K562 (cell line): Measurements from ENCODE around the gene ZNF213. TPM values are rescaled to one million over a fixed set of nuclear protein-coding genes. Genes with fewer than 3 reads are reported as not detected.

Source experiments
- ASH1L ChIP-seq: fragments of 450-650 bp; IDR thresholded peaks from 2 replicates; pipeline ENCODE4 v1.6.1; 2018; ENCODE audit warnings: borderline replicate concordance, mild to moderate bottlenecking, low read depth; ENCODE audit not compliant: partially characterized antibody
- ATF7 ChIP-seq: fragments of 450-650 bp; IDR thresholded peaks from 2 replicates; pipeline ENCODE4 v1.7.1; 2014; ENCODE audit warnings: mild to moderate bottlenecking, moderate library complexity
- CTBP1 ChIP-seq: fragments of 450-650 bp; IDR thresholded peaks from 2 replicates; pipeline ENCODE4 v1.6.1; 2016; ENCODE audit warnings: borderline replicate concordance
- ESRRA ChIP-seq: fragments of 450-650 bp; IDR thresholded peaks from 2 replicates; pipeline ENCODE4 v1.6.1; 2014; ENCODE audit warnings: low read depth, mild to moderate bottlenecking, moderate library complexity, borderline replicate concordance
- GABPB1 ChIP-seq: sonication (generic); formaldehyde crosslinking; IDR thresholded peaks from 2 replicates; pipeline ENCODE4 v1.8.0; 2022; ENCODE audit warnings: mild to moderate bottlenecking, missing genetic modification reagents
- NFYB ChIP-seq: IDR thresholded peaks from 2 replicates; pipeline ENCODE4 v1.6.1; 2011; ENCODE audit warnings: mild to moderate bottlenecking, moderate library complexity; ENCODE audit not compliant: insufficient read length; ENCODE audit errors: extremely low read depth
- NRF1 ChIP-seq, 2 experiments: fragments of 450-650 bp; IDR thresholded peaks in 1 of 2; conservative IDR thresholded peaks in 1 of 2; 2 replicates each; pipeline ENCODE4 v1.6.1; 2014; ENCODE audit warnings: mild to moderate bottlenecking in 2 of 2
- POLR2A ChIP-seq: fragments of 450-650 bp; conservative IDR thresholded peaks from 2 replicates; pipeline ENCODE4 v1.6.1; 2016
- POU5F1 ChIP-seq: fragments of 150-350 bp; IDR thresholded peaks from 2 replicates; pipeline ENCODE4 v1.6.1; 2014; ENCODE audit warnings: borderline replicate concordance, low read length, low read depth, mild to moderate bottlenecking; ENCODE audit not compliant: partially characterized antibody
- RFX5 ChIP-seq: IDR thresholded peaks from 2 replicates; pipeline ENCODE4 v1.6.1; 2011; ENCODE audit warnings: low read depth, mild to moderate bottlenecking, improper control_type of control experiment, low read length
- THAP7 ChIP-seq: fragments of 250-450 bp; sonication (Bioruptor Pico); IDR thresholded peaks from 2 replicates; pipeline ENCODE4 v1.5.0; 2021
- TOE1 ChIP-seq, 2 experiments: fragments of 450-650 bp in 1 of 2; sonication (generic) in 1 of 2; formaldehyde crosslinking in 1 of 2; IDR thresholded peaks; 2 replicates each; pipeline versions ENCODE4 v1.7.1 to v1.8.0; 2016 to 2022; ENCODE audit warnings: borderline replicate concordance in 2 of 2, mild to moderate bottlenecking in 2 of 2, antibody characterized with exemption in 1 of 2, inconsistent platforms in 1 of 2, low read depth in 1 of 2, missing genetic modification reagents in 1 of 2, moderate library complexity in 1 of 2
- ZBTB11 ChIP-seq, 3 experiments: fragments of 200-800 bp in 1 of 3; fragments of 250-450 bp in 1 of 3; fragments of 450-650 bp in 1 of 3; sonication (Bioruptor Pico) in 1 of 3; sonication (Bioruptor generic) in 1 of 3; formaldehyde crosslinking in 1 of 3; IDR thresholded peaks; 2 replicates each; pipeline versions ENCODE4 v1.6.1 to v1.8.0; 2016 to 2022; ENCODE audit warnings: mild to moderate bottlenecking in 2 of 3, missing genetic modification characterization in 2 of 3, missing compliant biosample characterization in 1 of 3, moderate library complexity in 1 of 3
- ZBTB17 ChIP-seq: fragments of 450-650 bp; formaldehyde crosslinking; IDR thresholded peaks from 2 replicates; pipeline ENCODE4 v1.4.0; 2020; ENCODE audit warnings: mild to moderate bottlenecking
- ZNF143 ChIP-seq: sonication (generic); formaldehyde crosslinking; IDR thresholded peaks from 2 replicates; pipeline ENCODE4 v1.9.0; 2022; ENCODE audit warnings: mild to moderate bottlenecking, missing genetic modification reagents
- ZNF384 ChIP-seq: IDR thresholded peaks from 2 replicates; pipeline ENCODE4 v1.6.1; 2012; ENCODE audit warnings: low read depth, low read length, improper control_type of control experiment
- ZSCAN29 ChIP-seq: fragments of 450-650 bp; IDR thresholded peaks from 2 replicates; pipeline ENCODE4 v1.6.1; 2017
- ZZZ3 ChIP-seq: fragments of 450-650 bp; IDR thresholded peaks from 2 replicates; pipeline ENCODE4 v1.6.1; 2016; ENCODE audit warnings: antibody characterized with exemption, mild to moderate bottlenecking, moderate library complexity
- polyA plus RNA-seq, 8 experiments: library from polyadenylated mRNA; depleted of rRNA in 4 of 8; stranded (reverse) in 5 of 8; unstranded in 3 of 8; fragments of >200 nt; fragmentation: Nextera tagmentation in 2 of 8; fragmentation: Illumina TruSeq in 1 of 8; extraction: Ambion mirVana in 2 of 8; extraction: Trizol in 1 of 8; gene quantifications; 2 replicates each; pipeline versions ENCODE4 v1.2.1 to v1.2.3, GENCODE V29; 2011 to 2014; ENCODE audit warnings: inconsistent platforms in 1 of 8, missing spikeins in 1 of 8
- total RNA-seq, 7 experiments: library from RNA; depleted of rRNA in 6 of 7; stranded (reverse); fragments of >200 nt in 6 of 7; fragmentation: Illumina TruSeq in 2 of 7; extraction: Trizol in 2 of 7; gene quantifications; 2 replicates each; pipeline versions ENCODE4 v1.2.1 to v1.2.3, GENCODE V29; 2011 to 2021; ENCODE audit warnings: low replicate concordance in 1 of 7
- TF ChIP-seq, protein P1 (sequence below): sonication (generic); formaldehyde crosslinking; IDR thresholded peaks from 2 replicates; pipeline ENCODE4 v1.8.1; 2023; ENCODE audit warnings: mild to moderate bottlenecking, missing genetic modification reagents, moderate library complexity
- TF ChIP-seq, protein P2 (sequence below): fragments of 450-650 bp; IDR thresholded peaks from 2 replicates; pipeline ENCODE4 v1.6.1; 2014; ENCODE audit warnings: low read depth, mild to moderate bottlenecking, moderate library complexity, borderline replicate concordance

ZNF213 gene
- total and polyA plus RNA-seq, 9 of the 15 experiments (the other 6 are each of a cell fraction or from before 2014, with no cell fraction given): 0.49 to 10.0 (median 1.8) TPM

GRCh38 chr16:3134338-3135125 is at the start of gene ZNF213 (continued):
- TF ChIP-seq ZZZ3 (peak; percentile 63; the same call in 1 of the 2 replicates), ATF7 (peak; percentile 71; the same call in 1 of the 2 replicates), ZBTB17 (CRISPR knock-in tag) (0 out of 2 replicates have a peak, but pooled peaks have one; percentile 40), ZSCAN29 (no peak), THAP7 (CRISPR knock-in tag) (no peak), CTBP1 (0 out of 2 replicates have a peak, but pooled peaks have one; percentile 14), TOE1 (IDR thresholded peaks at IDR 0.05; ENCODE audit: borderline replicate concordance) (no peak), TOE1 (CRISPR knock-in tag; IDR thresholded peaks at IDR 0.05; ENCODE audit: borderline replicate concordance, low read depth) (0 out of 2 replicates have a peak, but pooled peaks have one; percentile 50), ASH1L (peak; percentile 70), ZBTB11 (CRISPR knock-in tag; IDR thresholded peaks at IDR 0.05) (peak in 1 of 3 experiments; percentile 55; a peak in 1 of 6 replicates), ZNF384 (peak; percentile 57; the same call in 1 of the 2 replicates), ZNF143 (CRISPR knock-in tag) (peak; percentile 80), POLR2A (peak; percentile 90), NFYB (peak; percentile 81), ESRRA (peak; percentile 19; the same call in 1 of the 2 replicates), GABPB1 (CRISPR knock-in tag) (peak; percentile 84), POU5F1 (no peak), NRF1 (conservative IDR thresholded peaks at IDR 0.05 in 1 of 2, IDR thresholded peaks at IDR 0.05 in 1 of 2) (peak in 1 of 2 experiments; percentile 48; a peak in 1 of 4 replicates), RFX5 (0 out of 2 replicates have a peak, but pooled peaks have one; percentile 34)
- TF ChIP-seq, protein P1, sequence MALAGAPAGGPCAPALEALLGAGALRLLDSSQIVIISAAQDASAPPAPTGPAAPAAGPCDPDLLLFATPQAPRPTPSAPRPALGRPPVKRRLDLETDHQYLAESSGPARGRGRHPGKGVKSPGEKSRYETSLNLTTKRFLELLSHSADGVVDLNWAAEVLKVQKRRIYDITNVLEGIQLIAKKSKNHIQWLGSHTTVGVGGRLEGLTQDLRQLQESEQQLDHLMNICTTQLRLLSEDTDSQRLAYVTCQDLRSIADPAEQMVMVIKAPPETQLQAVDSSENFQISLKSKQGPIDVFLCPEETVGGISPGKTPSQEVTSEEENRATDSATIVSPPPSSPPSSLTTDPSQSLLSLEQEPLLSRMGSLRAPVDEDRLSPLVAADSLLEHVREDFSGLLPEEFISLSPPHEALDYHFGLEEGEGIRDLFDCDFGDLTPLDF (CRISPR knock-in tag): 0 out of 2 replicates have a peak, but pooled peaks have one; percentile 54
- TF ChIP-seq, protein P2, sequence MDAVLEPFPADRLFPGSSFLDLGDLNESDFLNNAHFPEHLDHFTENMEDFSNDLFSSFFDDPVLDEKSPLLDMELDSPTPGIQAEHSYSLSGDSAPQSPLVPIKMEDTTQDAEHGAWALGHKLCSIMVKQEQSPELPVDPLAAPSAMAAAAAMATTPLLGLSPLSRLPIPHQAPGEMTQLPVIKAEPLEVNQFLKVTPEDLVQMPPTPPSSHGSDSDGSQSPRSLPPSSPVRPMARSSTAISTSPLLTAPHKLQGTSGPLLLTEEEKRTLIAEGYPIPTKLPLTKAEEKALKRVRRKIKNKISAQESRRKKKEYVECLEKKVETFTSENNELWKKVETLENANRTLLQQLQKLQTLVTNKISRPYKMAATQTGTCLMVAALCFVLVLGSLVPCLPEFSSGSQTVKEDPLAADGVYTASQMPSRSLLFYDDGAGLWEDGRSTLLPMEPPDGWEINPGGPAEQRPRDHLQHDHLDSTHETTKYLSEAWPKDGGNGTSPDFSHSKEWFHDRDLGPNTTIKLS: peak; percentile 80
